H9 (cell line): Measurements from ENCODE around the gene EEF1A2. TPM values are rescaled to one million over a fixed set of nuclear protein-coding genes. Genes with fewer than 3 reads are reported as not detected.

ENCODE experiments used
- DNase-seq: peaks from one replicate; pipeline ENCODE4 v3.0.0-alpha.2; 2017
- H2AFZ ChIP-seq: one replicate; pipeline ENCODE4 v1.6.1; 2013; ENCODE audit warnings: mild to moderate bottlenecking, low read length, control low read depth, moderate library complexity
- H2AK5ac ChIP-seq: 2 replicates; pipeline ENCODE4 v1.6.1; 2013; ENCODE audit warnings: low read length, control low read depth, mixed read lengths; ENCODE audit not compliant: insufficient read length
- H2BK120ac ChIP-seq: one replicate; pipeline ENCODE4 v1.6.1; 2013; ENCODE audit warnings: low read depth, mild to moderate bottlenecking, low read length, control low read depth, inconsistent platforms; ENCODE audit not compliant: poor library complexity, severe bottlenecking
- H2BK12ac ChIP-seq: 2 replicates; pipeline ENCODE4 v1.6.1; 2013; ENCODE audit warnings: low read length, control low read depth, mixed read lengths, low read depth; ENCODE audit not compliant: insufficient read length
- H2BK15ac ChIP-seq: 2 replicates; pipeline ENCODE4 v1.6.1; 2013; ENCODE audit warnings: low read depth, low read length, control low read depth
- H2BK20ac ChIP-seq: one replicate; pipeline ENCODE4 v1.6.1; 2013; ENCODE audit warnings: low read depth, mild to moderate bottlenecking, low read length, control low read depth, inconsistent platforms; ENCODE audit not compliant: poor library complexity, severe bottlenecking
- H2BK5ac ChIP-seq: 2 replicates; pipeline ENCODE4 v1.6.1; 2013; ENCODE audit warnings: low read length, control low read depth, mixed read lengths; ENCODE audit not compliant: insufficient read length
- H3K14ac ChIP-seq: 2 replicates; pipeline ENCODE4 v1.6.1; 2013; ENCODE audit warnings: low read length, control low read depth; ENCODE audit not compliant: insufficient read depth
- H3K18ac ChIP-seq: 2 replicates; pipeline ENCODE4 v1.6.1; 2013; ENCODE audit warnings: low read depth, mild to moderate bottlenecking, mixed read lengths, low read length, control low read depth; ENCODE audit not compliant: insufficient read length
- H3K23ac ChIP-seq: 2 replicates; pipeline ENCODE4 v1.6.1; 2013; ENCODE audit warnings: low read length, control low read depth, mixed read lengths, low read depth; ENCODE audit not compliant: insufficient read length
- H3K23me2 ChIP-seq: 2 replicates; pipeline ENCODE4 v1.6.1; 2013; ENCODE audit warnings: low read depth, mild to moderate bottlenecking, mixed read lengths, low read length, control low read depth; ENCODE audit not compliant: insufficient read length, poor library complexity, severe bottlenecking
- H3K27ac ChIP-seq: 2 replicates; pipeline ENCODE4 v1.5.1; 2013; ENCODE audit warnings: low read length, control low read depth, mixed read lengths, low read depth; ENCODE audit not compliant: insufficient read length
- H3K27me3 ChIP-seq: 2 replicates; pipeline ENCODE4 v1.6.1; 2013; ENCODE audit warnings: low read length, control low read depth, inconsistent platforms; ENCODE audit not compliant: insufficient read depth
- H3K4ac ChIP-seq: 2 replicates; pipeline ENCODE4 v1.6.1; 2013; ENCODE audit warnings: low read depth, mild to moderate bottlenecking, control low read depth, inconsistent platforms, low read length, moderate library complexity
- H3K4me1 ChIP-seq: 2 replicates; pipeline ENCODE4 v1.6.1; 2013; ENCODE audit warnings: low read length, control low read depth, inconsistent platforms; ENCODE audit not compliant: insufficient read depth
- H3K4me2 ChIP-seq: 2 replicates; pipeline ENCODE4 v1.6.1; 2013; ENCODE audit warnings: low read length, control low read depth, mixed read lengths; ENCODE audit not compliant: insufficient read length, insufficient read depth
- H3K56ac ChIP-seq: 2 replicates; pipeline ENCODE4 v1.6.1; 2013; ENCODE audit warnings: low read depth, mild to moderate bottlenecking, mixed read lengths, low read length, control low read depth; ENCODE audit not compliant: insufficient read length
- H3K79me1 ChIP-seq: 2 replicates; pipeline ENCODE4 v1.6.1; 2013; ENCODE audit warnings: low read depth, mild to moderate bottlenecking, moderate library complexity, low read length, control low read depth, inconsistent platforms; ENCODE audit not compliant: insufficient read depth, poor library complexity, severe bottlenecking
- H3K79me2 ChIP-seq: 2 replicates; pipeline ENCODE4 v1.6.1; 2013; ENCODE audit warnings: low read length, control low read depth, inconsistent platforms; ENCODE audit not compliant: insufficient read depth
- H3K9ac ChIP-seq: 2 replicates; pipeline ENCODE4 v1.6.1; 2013; ENCODE audit warnings: low read length, control low read depth, mixed read lengths; ENCODE audit not compliant: insufficient read length; ENCODE audit errors: extremely low read depth
- H3K9me3 ChIP-seq: one replicate; pipeline ENCODE4 v1.6.1; 2013; ENCODE audit warnings: low read depth, low read length, inconsistent platforms; ENCODE audit not compliant: control insufficient read depth
- H3T11ph ChIP-seq: one replicate; pipeline ENCODE4 v1.6.1; 2013; ENCODE audit warnings: mild to moderate bottlenecking, low read length, control low read depth, inconsistent platforms
- H4K20me1 ChIP-seq: one replicate; pipeline ENCODE4 v1.6.1; 2013; ENCODE audit not compliant: control insufficient read depth, insufficient read length, insufficient read depth
- H4K5ac ChIP-seq: 2 replicates; pipeline ENCODE4 v1.6.1; 2013; ENCODE audit warnings: low read depth, mild to moderate bottlenecking, mixed read lengths, low read length, control low read depth; ENCODE audit not compliant: insufficient read length
- H4K8ac ChIP-seq: replicated peaks from 2 replicates; pipeline ENCODE4 v1.6.1; 2013; ENCODE audit warnings: low read length, control low read depth, mixed read lengths, low read depth; ENCODE audit not compliant: insufficient read length
- H4K91ac ChIP-seq: 2 replicates; pipeline ENCODE4 v1.6.1; 2013; ENCODE audit warnings: low read depth, mild to moderate bottlenecking, moderate library complexity, mixed read lengths, low read length, control low read depth; ENCODE audit not compliant: insufficient read length
- H3K27ac Mint-ChIP-seq, 3 experiments: 2 replicates in 2 of 3; 3 replicates in 1 of 3; pipeline ENCODE4 v1.8.0; 2020 to 2021; ENCODE audit warnings: mixed read lengths in 3 of 3, mild to moderate bottlenecking in 1 of 3, moderate library complexity in 1 of 3
- H3K27me3 Mint-ChIP-seq: 2 replicates; pipeline ENCODE4 v1.8.0; 2021; ENCODE audit warnings: low read depth, mild to moderate bottlenecking, moderate library complexity, mixed read lengths
- H3K36me3 Mint-ChIP-seq, 3 experiments: 2 replicates in 2 of 3; 3 replicates in 1 of 3; pipeline ENCODE4 v1.8.0; 2020 to 2021; ENCODE audit warnings: low read depth in 3 of 3, mixed read lengths in 3 of 3; ENCODE audit not compliant: insufficient read depth in 1 of 3
- H3K4me1 Mint-ChIP-seq, 2 experiments: 2 replicates each; pipeline ENCODE4 v1.8.0; 2020; ENCODE audit warnings: mixed read lengths in 2 of 2
- H3K4me3 Mint-ChIP-seq, 2 experiments: 2 replicates in 1 of 2; 3 replicates in 1 of 2; pipeline ENCODE4 v1.8.0; 2020 to 2021; ENCODE audit warnings: mild to moderate bottlenecking in 2 of 2, mixed read lengths in 2 of 2, moderate library complexity in 1 of 2
- H3K9me3 Mint-ChIP-seq, 2 experiments: 2 replicates in 1 of 2; 3 replicates in 1 of 2; pipeline ENCODE4 v1.8.0; 2020; ENCODE audit warnings: mild to moderate bottlenecking in 2 of 2, mixed read lengths in 2 of 2, moderate library complexity in 1 of 2
- CTCF ChIP-seq: fragments of 200-600 bp; sonication (generic); conservative IDR thresholded peaks from 3 replicates; pipeline ENCODE4 v1.8.0; 2021; ENCODE audit warnings: antibody characterized with exemption, mild to moderate bottlenecking
- WGBS: extraction: QIAGEN DNeasy Blood & Tissue Kit; methylation state at CpG from one replicate; pipeline ENCODE4 v1.1.7; 2013; ENCODE audit warnings: missing lambda C conversion rate, low lambda C conversion rate, mixed read lengths; ENCODE audit not compliant: insufficient read length; ENCODE audit errors: extremely low coverage; 5-methylcytosine and 5-hydroxymethylcytosine counted together
- total RNA-seq: library from RNA; stranded (reverse); gene quantifications from 2 replicates; pipeline ENCODE4 v1.2.1, GENCODE V29; 2021

Gene EEF1A2
- total RNA-seq, 1 experiment from 2014 or later: 27.4 TPM

DNA sequence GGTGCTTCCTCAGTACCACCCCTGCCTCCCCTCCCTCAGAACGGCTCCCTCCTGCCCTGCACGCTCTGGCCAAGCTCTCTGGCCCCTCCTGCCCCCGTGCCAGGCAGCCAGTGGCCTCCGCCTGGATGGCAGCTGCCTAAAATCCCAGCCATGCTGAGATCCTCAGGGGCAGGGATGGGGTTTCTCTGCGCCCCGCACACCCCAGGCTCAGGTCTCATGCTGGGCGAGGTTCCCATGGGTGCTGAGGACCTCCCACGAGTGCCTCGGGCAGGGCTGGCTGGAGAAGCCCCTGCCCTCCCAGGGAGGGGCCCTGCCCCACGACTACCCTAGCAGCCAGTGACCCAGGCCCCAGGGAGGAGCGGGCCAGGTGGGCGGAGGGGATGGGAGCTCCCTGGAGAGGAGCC, 35.5 kb upstream of the EEF1A2 start:
- Histone ChIP-seq H4K8ac (no peak overlapping the region), H4K20me1 (peaks cover 5% of the 10 kb centered on the region), H3K56ac (no peak overlapping the region), H4K91ac (no peak overlapping the region), H4K5ac (no peak overlapping the region), H2AFZ (no peak overlapping the region), H3K27ac (no peak overlapping the region), H3K18ac (no peak overlapping the region), H2BK12ac (no peak overlapping the region), H3K4ac (no peak overlapping the region), H2BK5ac (no peak overlapping the region), H3K4me2 (no peak overlapping the region), H3K27me3 (no peaks in the 10 kb centered on the region), H2AK5ac (no peak overlapping the region), H3K14ac (no peak overlapping the region; the same call in 1 of the 2 replicates), H3K23me2 (no peaks in the 10 kb centered on the region), H3K79me2 (no peaks in the 10 kb centered on the region), H2BK15ac (no peak overlapping the region; the same call in 1 of the 2 replicates), H2BK120ac (no peak overlapping the region), H3K79me1 (no peaks in the 10 kb centered on the region), H2BK20ac (no peak overlapping the region), H3K9me3 (no peaks in the 10 kb centered on the region), H3K4me1 (no peaks in the 10 kb centered on the region), H3K9ac (no peak overlapping the region), H3K23ac (no peak overlapping the region), H3T11ph (no peak overlapping the region)
- TF ChIP-seq CTCF: no peak
- DNase-seq: no peak
- no CpG with 5 or more reads among the region's 12 CpGs for WGBS
- H3K4me1 Mint-ChIP-seq: peaks cover 3 to 8% of the 10 kb centered on the region in 2 experiments; a peak in 3 of 4 replicates
- H3K36me3 Mint-ChIP-seq: no peaks in the 10 kb centered on the region
- no peaks in the 10 kb centered on the region for H3K9me3 Mint-ChIP-seq
- no peak overlapping the region for H3K4me3 Mint-ChIP-seq
- no peak overlapping the region for H3K27ac Mint-ChIP-seq
- no peaks in the 10 kb centered on the region for H3K27me3 Mint-ChIP-seq
